HEK293T (cell line): Measurements from ENCODE around the gene PLA2G6.

Experiments used
- CTCF ChIA-PET: fragments of 350-600 bp; formaldehyde crosslinking; extraction: SDS; loops from one replicate; lab custom pipeline; 2021; ENCODE audit warnings: antibody characterized with exemption, inconsistent platforms; lab: Yijun Ruan, JAX
- POLR2A ChIA-PET: fragments of 350-600 bp; formaldehyde crosslinking; extraction: SDS; loops from one replicate; lab custom pipeline; 2020; ENCODE audit warnings: antibody characterized with exemption, inconsistent platforms; lab: Yijun Ruan, JAX
- DNase-seq: peaks from one replicate; pipeline ENCODE4 v3.0.0; 2012; ENCODE audit warnings: mixed read lengths; ENCODE audit errors: extremely low spot score
- ARNT ChIP-seq: fragments of 450-650 bp; IDR thresholded peaks from 2 replicates; pipeline ENCODE4 v1.6.1; 2017; ENCODE audit warnings: mild to moderate bottlenecking
- BHLHE40 ChIP-seq: fragments of 450-650 bp; IDR thresholded peaks from 2 replicates; pipeline ENCODE4 v1.6.1; 2016; ENCODE audit warnings: mild to moderate bottlenecking, moderate library complexity, borderline replicate concordance
- CTBP1 ChIP-seq: fragments of 450-650 bp; IDR thresholded peaks from 2 replicates; pipeline ENCODE4 v1.6.1; 2016; ENCODE audit warnings: borderline replicate concordance
- ELF4 ChIP-seq: fragments of 450-650 bp; IDR thresholded peaks from 2 replicates; pipeline ENCODE4 v1.6.1; 2017; ENCODE audit warnings: antibody characterized with exemption
- FOXA1 ChIP-seq: fragments of 450-650 bp; IDR thresholded peaks from 2 replicates; pipeline ENCODE4 v1.6.1; 2016; ENCODE audit warnings: mild to moderate bottlenecking
- FOXK2 ChIP-seq: fragments of 450-650 bp; IDR thresholded peaks from 2 replicates; pipeline ENCODE4 v1.6.1; 2016; ENCODE audit warnings: mild to moderate bottlenecking
- FOXM1 ChIP-seq: fragments of 450-650 bp; IDR thresholded peaks from 2 replicates; pipeline ENCODE4 v1.6.1; 2017; ENCODE audit warnings: mild to moderate bottlenecking, borderline replicate concordance
- HDGF ChIP-seq: fragments of 450-650 bp; IDR thresholded peaks from 2 replicates; pipeline ENCODE4 v1.6.1; 2017; ENCODE audit warnings: antibody characterized with exemption, borderline replicate concordance
- L3MBTL2 ChIP-seq: fragments of 450-650 bp; conservative IDR thresholded peaks from 2 replicates; pipeline ENCODE4 v1.6.1; 2016; ENCODE audit warnings: mild to moderate bottlenecking
- LEF1 ChIP-seq: fragments of 450-650 bp; IDR thresholded peaks from 2 replicates; pipeline ENCODE4 v1.6.1; 2017; ENCODE audit warnings: mild to moderate bottlenecking, borderline replicate concordance
- NFRKB ChIP-seq: fragments of 450-650 bp; IDR thresholded peaks from 2 replicates; pipeline ENCODE4 v1.6.1; 2016; ENCODE audit warnings: mild to moderate bottlenecking, moderate library complexity
- PKNOX1 ChIP-seq: fragments of 450-650 bp; IDR thresholded peaks from 2 replicates; pipeline ENCODE4 v1.6.1; 2016
- SP1 ChIP-seq: fragments of 450-650 bp; IDR thresholded peaks from 2 replicates; pipeline ENCODE4 v1.6.1; 2017
- SUZ12 ChIP-seq: fragments of 450-650 bp; IDR thresholded peaks from 2 replicates; pipeline ENCODE4 v1.6.1; 2016; ENCODE audit warnings: mild to moderate bottlenecking
- TARDBP ChIP-seq: fragments of 450-650 bp; IDR thresholded peaks from 2 replicates; pipeline ENCODE4 v1.6.1; 2016
- ZNF384 ChIP-seq: fragments of 450-650 bp; IDR thresholded peaks from 2 replicates; pipeline ENCODE4 v1.6.1; 2016

The PLA2G6 gene

GRCh38 chr22:38192475-38192863, 10.8 kb upstream of the PLA2G6 start:
- CTCF ChIA-PET, result no interaction called here
- TF ChIP-seq SP1 (no peak), ELF4 (no peak), FOXA1 (no peak), BHLHE40 (no peak), CTBP1 (no peak), L3MBTL2 (no peak), PKNOX1 (no peak), FOXK2 (no peak), FOXM1 (no peak), LEF1 (no peak), ZNF384 (no peak), HDGF (no peak), NFRKB (no peak)
- POLR2A ChIA-PET, result interaction anchor here (0.8 to 2.6 kb wide), 3 partner anchors 9 to 16 kb away, joined by 3 to 13 read pairs (median 6); partner anchors contain the start of genes MAFF and PLA2G6
- no peak for DNase-seq

GRCh38 chr22:38191731-38192474, 10.3 kb upstream of the PLA2G6 start:
- TF ChIP-seq PKNOX1 (no peak), FOXM1 (no peak), BHLHE40 (no peak), FOXA1 (no peak), LEF1 (no peak), NFRKB (no peak), SP1 (no peak), TARDBP (no peak), CTBP1 (no peak)
- no peak for DNase-seq
- ChIA-PET POLR2A (interaction anchor here (0.8 to 2.6 kb wide), 4 partner anchors 9 to 16 kb away, joined by 3 to 13 read pairs (median 5); partner anchors contain the start of genes MAFF and PLA2G6), CTCF (no interaction called here)

GRCh38 chr22:38191055-38191454, 9.4 kb upstream of the PLA2G6 start:
- ChIA-PET POLR2A (interaction anchor here (1.6 to 2.6 kb wide), 2 partner anchors 9 to 11 kb away, joined by 4 to 13 read pairs; partner anchors contain the start of genes MAFF and PLA2G6), CTCF (no interaction called here)
- TF ChIP-seq CTBP1 (no peak), FOXK2 (no peak), SP1 (no peak), NFRKB (no peak), ELF4 (no peak), FOXM1 (no peak)
- no peak for DNase-seq

DNA sequence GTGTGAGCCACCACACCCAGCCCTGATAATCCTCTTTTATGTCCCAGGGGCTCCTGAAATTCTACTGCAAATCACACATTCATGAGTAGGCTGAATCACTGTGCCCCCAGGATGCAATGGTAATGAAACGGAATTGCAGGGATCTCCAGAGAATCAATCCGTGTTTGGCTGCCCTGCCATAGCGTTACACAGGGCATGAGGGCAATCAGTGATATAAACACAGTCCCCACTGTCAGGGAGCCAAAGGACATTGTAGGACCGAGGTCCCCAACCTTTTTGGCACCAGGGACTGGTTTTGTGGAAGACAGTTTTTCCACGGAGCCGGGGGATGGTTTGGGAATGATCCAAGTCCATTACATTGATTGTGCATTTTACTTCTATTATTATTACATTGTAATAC, 9.0 kb upstream of the PLA2G6 start:
- POLR2A ChIA-PET, result interaction anchor here (1.6 kb wide), 1 partner anchor 11 kb away, joined by 4 read pairs; the partner anchor contains the start of gene MAFF
- no peak for DNase-seq

DNA sequence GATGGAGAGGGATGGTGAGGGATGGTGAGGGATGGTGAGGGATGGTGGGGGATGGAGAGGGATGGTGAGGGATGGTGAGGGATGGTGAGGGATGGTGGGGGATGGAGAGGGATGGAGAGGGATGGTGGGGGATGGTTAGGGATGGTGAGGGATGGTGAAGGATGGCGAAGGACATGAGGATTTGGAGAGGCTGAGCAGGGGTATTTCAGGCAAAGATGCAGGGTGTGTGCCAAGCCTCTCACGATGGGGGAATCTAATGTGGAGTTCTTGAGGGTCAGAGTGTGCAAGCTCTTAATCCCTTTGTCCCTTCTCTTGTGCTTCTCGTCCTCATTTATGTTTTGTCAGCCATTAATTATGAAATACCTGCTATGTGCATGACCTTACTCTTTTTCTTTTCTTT, 7.5 kb upstream of the PLA2G6 start:
- no peak for DNase-seq
- CTCF ChIA-PET, result no interaction called here
- POLR2A ChIA-PET, result interaction anchor here (1.2 kb wide), 1 partner anchor 12 kb away, joined by 4 read pairs; the partner anchor contains the start of gene MAFF
- TF ChIP-seq CTBP1, result no peak
- no peak for TF ChIP-seq NFRKB

More for the DNA sequence above, 9.0 kb upstream of the PLA2G6 start:
- CTCF ChIA-PET, result no interaction called here
- TF ChIP-seq NFRKB (no peak), BHLHE40 (no peak), ARNT (no peak), PKNOX1 (no peak), LEF1 (no peak), FOXM1 (no peak), L3MBTL2 (no peak), FOXK2 (no peak), ELF4 (no peak), FOXA1 (no peak), ZNF384 (no peak), HDGF (no peak), SP1 (no peak), CTBP1 (no peak), SUZ12 (no peak), TARDBP (no peak)

- CTCF ChIA-PET, result no interaction called here
- no peak for DNase-seq
- no peak for TF ChIP-seq ELF4
- TF ChIP-seq SUZ12, result no peak
- no peak for TF ChIP-seq FOXA1
- no peak for TF ChIP-seq FOXK2
- no peak for TF ChIP-seq TARDBP
- TF ChIP-seq ARNT, result no peak
- TF ChIP-seq BHLHE40, result no peak
- POLR2A ChIA-PET, result interaction anchor here (0.9 kb wide), 1 partner anchor 13 kb away, joined by 4 read pairs; no protein-coding TSS in a partner anchor
These were observed 6.0 kb upstream of the PLA2G6 start for GRCh38 chr22:38187413-38188212.
